GM20000 (cell line): ENCODE data around the gene REXO1.
A peak's percentile ranks its signal among the peaks of the same experiment; 100 is the strongest.
"Not testable (repeated sequence)": the region's sequence is repeated elsewhere in the genome, so short reads cannot be mapped to it uniquely, and the experiment has no call there.

ENCODE experiments used
- DNase-seq: peaks from one replicate; pipeline ENCODE4 v3.0.0; 2012; ENCODE audit warnings: low spot score
- TF ChIP-seq, protein P1 (sequence below): IDR thresholded peaks from 2 replicates; pipeline ENCODE4 v1.5.1; 2012; ENCODE audit warnings: mild to moderate bottlenecking, control low read depth; ENCODE audit errors: extremely low read depth, missing control alignments

REXO1 gene

DNA sequence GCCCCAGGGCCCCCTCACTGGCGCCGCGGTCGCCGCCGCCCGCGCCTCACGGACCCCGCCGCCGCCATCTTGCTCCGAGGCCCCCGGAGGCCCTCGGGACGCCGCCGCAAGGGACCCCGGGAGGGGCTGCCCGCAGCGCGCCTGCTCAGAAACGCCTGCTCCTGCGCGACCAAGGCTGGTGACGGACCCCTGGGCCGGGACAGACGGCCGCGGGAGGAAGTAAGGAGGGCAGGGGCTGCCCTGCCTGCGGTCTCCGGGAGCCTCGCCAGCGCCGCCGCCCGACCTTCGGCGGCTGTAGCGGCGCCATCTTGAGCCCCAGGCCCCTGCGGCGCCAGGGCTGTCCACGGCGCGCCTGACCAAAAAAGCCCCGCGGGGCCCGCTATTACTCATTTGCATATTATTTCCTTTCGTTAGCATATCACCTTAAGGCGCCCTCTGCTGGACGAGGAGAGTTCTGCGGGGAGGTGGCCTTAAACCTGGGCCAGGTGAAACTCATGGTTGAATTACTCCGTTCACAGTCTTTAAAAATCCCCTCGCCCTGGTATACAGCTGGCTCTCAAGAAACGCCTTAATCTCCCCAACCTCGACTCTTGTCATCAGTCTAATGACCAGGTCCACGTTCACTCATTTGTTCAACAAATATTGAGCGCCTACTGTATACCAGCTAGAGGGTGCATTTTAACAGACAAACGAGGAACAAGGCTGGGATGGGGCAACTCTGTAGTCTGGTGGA lies at the start of gene REXO1:
Gene REXO1 (minus strand): TSS at position 85 of the 733 bp plus-strand sequence. CDS start 125 bp downstream, outside the sequence.
- DNase-seq, result peak; percentile 97

DNA sequence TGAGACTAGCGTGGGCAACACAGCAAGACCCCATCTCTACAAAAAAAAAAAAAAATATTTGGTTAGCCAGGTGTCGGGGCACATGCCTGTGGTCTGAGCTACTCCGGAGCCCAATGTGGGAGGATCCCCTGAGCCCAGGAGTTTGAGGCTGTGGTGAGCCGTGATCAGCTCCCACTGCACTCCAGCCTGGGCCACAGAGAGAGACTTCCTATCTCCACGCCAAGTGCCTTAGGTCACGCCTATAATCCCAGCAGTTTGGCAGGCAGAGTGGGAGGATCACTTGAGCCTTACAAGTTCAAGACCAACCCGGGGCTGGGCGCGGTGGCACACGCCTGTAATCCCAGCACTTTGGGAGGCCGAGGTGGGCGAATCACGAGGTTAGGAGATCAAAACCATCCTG lies 48.2 kb upstream of the REXO1 start:
- TF ChIP-seq, protein P1, sequence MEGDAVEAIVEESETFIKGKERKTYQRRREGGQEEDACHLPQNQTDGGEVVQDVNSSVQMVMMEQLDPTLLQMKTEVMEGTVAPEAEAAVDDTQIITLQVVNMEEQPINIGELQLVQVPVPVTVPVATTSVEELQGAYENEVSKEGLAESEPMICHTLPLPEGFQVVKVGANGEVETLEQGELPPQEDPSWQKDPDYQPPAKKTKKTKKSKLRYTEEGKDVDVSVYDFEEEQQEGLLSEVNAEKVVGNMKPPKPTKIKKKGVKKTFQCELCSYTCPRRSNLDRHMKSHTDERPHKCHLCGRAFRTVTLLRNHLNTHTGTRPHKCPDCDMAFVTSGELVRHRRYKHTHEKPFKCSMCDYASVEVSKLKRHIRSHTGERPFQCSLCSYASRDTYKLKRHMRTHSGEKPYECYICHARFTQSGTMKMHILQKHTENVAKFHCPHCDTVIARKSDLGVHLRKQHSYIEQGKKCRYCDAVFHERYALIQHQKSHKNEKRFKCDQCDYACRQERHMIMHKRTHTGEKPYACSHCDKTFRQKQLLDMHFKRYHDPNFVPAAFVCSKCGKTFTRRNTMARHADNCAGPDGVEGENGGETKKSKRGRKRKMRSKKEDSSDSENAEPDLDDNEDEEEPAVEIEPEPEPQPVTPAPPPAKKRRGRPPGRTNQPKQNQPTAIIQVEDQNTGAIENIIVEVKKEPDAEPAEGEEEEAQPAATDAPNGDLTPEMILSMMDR, result no peak
- no peak for DNase-seq

More for the DNA sequence above, at the start of gene REXO1:
- TF ChIP-seq, protein P1, result peak; percentile 82

- no peak for DNase-seq
- TF ChIP-seq, protein P1, result no peak
Observed at GRCh38 chr19:1893791-1894190, 45.5 kb upstream of the REXO1 start.

- TF ChIP-seq, protein P1, result no peak
- no peak for DNase-seq
Observed at GRCh38 chr19:1889907-1890306, 41.6 kb upstream of the REXO1 start.

- TF ChIP-seq, protein P1, result no peak
- no peak for DNase-seq
Observed at GRCh38 chr19:1888385-1888784, 40.1 kb upstream of the REXO1 start.

DNA sequence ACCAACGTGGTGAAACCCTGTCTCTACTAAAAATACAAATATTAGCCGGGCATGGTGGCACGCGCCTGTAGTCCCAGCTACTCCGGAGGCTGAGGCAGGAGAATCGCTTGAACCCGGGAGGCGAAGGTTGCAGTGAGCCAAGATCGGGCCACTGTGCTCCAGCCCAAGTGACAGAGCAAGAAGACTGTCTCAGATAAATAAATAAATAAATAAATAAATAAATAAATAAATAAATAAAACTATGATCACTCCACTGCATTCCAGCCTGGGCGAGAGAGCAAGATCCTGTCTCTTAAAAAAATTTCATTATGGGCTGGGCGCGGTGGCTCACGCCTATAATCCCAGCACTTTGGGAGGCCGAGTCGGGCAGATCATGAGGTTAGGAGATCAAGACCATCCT lies 38.1 kb upstream of the REXO1 start:
- DNase-seq, result not testable (repeated sequence)

DNA sequence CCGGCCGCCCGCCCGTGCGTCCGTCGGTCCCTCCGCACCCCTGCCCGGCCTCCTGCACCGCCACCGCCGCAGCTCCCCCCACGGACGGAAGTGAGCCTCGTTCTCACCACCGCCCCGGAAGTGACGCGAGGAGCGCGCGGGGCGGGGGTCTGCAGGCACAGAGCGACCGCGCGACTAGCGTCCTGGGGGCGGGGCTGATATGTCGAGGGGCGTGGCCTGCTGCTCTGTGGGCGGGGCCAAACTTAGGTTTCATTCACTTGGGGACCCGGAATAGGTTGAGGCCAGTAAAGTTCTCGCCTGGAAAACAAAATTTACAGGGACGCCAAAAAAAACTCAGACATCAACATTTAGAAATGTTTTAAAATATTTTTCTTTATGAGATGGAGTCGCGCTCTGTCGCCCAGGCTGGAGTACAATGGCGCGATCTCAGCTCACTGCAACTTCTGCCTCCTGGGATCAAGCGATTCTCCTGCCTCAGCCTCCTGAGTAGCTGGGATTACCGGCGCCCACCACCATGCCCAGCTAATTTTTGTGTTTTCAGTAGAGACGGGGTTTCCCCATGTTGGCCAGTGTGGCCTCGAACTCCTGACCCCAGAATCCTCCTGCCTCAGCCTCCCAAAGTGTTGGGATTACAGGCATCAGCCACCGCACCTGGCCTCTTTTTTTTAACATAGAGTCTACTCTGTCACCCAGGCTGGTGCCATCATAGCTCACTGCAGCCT lies 37.3 kb upstream of the REXO1 start, which contains the start of gene ABHD17A:
Gene ABHD17A (minus strand): TSS at position 99 of the 722 bp plus-strand sequence. CDS start 3,930 bp downstream, outside the sequence.
- DNase-seq, result peak; percentile 99

- TF ChIP-seq, protein P1, result no peak
- DNase-seq, result no peak
Observed at GRCh38 chr19:1884719-1885334, 36.5 kb upstream of the REXO1 start.
